Adrenal gland (tissue), 5 donors: ENCODE results near the gene ATG2B.
A peak's percentile ranks its signal among the peaks of the same experiment; 100 is the strongest.

Experiments
- CTCF ChIP-seq, 6 experiments: fragments of 450-650 bp in 4 of 6; fragments of 200-600 bp in 2 of 6; sonication (generic) in 1 of 6; IDR thresholded peaks; 1 replicate in 5 of 6; 2 replicates in 1 of 6; pipeline versions ENCODE4 v1.5.1 to v1.8.0; 2016 to 2021; ENCODE audit warnings: antibody characterized with exemption in 6 of 6, mild to moderate bottlenecking in 2 of 6, moderate library complexity in 1 of 6
- POLR2A ChIP-seq, 2 donors: fragments of 450-650 bp; IDR thresholded peaks; one replicate each; pipeline ENCODE4 v1.6.1; 2017; ENCODE audit warnings: antibody characterized with exemption in 2 of 2, mild to moderate bottlenecking in 2 of 2, moderate library complexity in 1 of 2
- donor health status: DM: no; HTN: no; CAD: no.

GRCh38 chr14:96297000-96297399 lies 66.1 kb downstream of the ATG2B start:
- peak; percentile 30 to 67 (median 50) for TF ChIP-seq CTCF (IDR thresholded peaks at IDR 0.05)
- TF ChIP-seq POLR2A (IDR thresholded peaks at IDR 0.05): no peak
